ENCODE measurements around the gene TRRAP. TPM values are rescaled to one million over a fixed set of nuclear protein-coding genes. Genes with fewer than 3 reads are reported as not detected.

The TRRAP gene
- total RNA-seq, 1 donor from 2014 or later: 30.9 TPM

DNA sequence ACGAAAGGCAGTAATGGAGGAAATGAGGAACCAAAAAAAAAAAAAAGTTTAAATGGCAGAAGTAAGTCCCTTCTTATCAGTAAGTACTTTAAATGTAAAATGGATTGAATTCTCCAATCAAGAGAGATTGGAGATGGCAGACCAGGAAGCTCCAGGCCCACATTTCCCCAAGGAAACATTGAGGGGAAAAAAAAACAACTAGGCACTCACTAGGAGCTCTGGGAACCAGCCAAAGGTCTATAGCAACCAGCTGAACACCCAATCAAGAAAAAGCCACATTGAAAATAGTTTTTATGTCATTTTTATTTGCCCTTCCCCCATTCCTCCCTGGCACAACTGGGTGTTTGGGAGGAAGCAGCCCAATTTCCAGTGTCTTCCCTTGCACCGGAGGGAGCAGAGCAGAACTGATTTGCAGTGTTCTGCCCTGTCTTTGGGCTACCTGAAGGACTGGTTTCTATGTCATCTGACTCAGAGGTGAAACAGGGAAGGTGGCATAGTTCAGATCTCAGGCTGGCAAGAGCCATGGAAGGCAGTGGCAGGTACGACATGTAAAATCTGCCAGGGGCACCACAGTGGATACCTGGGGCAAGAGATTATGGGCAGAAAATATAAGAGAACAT lies 143.7 kb downstream of the TRRAP start:
- DNase-seq (ENCODE audit: low spot score): no peak

DNA sequence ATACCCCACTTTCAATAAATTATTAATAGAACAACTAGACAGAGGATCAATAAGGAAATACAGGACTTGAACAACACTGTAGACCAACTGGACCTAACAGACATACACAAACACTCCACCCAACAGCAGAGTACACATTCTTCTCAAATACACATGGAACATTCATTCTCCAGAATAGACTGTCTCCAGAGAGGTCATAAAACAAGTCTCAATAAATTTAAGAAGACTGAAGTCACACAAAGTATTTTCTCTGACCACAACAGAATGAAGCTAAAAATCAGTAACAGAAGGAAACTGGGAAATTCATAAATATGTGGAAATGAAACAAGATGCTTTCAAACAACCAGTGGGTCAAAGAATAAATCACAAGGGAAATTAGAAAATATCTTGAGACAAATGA lies 145.7 kb downstream of the TRRAP start:
- DNase-seq (ENCODE audit: low spot score): no peak

- DNase-seq (ENCODE audit: low spot score): no peak
Measured at GRCh38 chr7:99027241-99027640, 148.9 kb downstream of the TRRAP start.

GRCh38 chr7:99027841-99028240 lies 149.5 kb downstream of the TRRAP start:
- peak; percentile 86 for DNase-seq (ENCODE audit: low spot score)

DNA sequence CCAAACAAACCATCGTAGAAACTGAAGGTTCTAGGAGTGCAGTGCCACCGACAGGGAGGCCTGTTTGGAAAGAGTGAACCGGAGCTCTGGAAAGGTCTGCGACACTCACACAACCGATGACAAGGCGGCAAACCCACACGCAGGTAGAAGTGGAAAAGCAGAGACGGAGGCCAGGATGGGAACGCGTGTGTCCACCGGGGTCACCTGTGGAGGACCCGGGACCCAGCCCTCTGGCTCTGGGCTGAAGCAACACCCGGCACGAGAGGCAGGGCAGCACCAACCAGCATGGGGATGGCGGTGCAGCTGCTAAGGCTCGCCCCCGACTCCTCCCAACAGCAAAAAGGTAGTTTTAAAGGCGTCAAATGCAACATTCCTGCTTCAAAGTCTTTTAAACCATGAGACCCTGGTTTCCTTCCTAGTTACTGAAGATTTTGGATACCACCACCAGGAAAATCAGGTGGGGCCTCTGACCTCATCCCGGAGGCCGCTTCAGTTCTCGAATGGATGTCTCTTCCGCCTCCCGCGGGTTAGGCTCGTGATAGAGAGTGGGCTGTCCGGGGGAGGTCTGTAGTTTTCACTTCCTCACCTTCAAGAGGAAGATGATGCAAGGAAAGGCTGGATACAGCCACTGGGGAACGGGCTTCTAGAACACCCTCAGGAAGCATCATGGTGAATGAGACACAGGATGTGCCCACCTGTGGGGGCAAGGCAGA lies 150.1 kb downstream of the TRRAP start:
- DNase-seq (ENCODE audit: low spot score): peak; percentile 65

DNA sequence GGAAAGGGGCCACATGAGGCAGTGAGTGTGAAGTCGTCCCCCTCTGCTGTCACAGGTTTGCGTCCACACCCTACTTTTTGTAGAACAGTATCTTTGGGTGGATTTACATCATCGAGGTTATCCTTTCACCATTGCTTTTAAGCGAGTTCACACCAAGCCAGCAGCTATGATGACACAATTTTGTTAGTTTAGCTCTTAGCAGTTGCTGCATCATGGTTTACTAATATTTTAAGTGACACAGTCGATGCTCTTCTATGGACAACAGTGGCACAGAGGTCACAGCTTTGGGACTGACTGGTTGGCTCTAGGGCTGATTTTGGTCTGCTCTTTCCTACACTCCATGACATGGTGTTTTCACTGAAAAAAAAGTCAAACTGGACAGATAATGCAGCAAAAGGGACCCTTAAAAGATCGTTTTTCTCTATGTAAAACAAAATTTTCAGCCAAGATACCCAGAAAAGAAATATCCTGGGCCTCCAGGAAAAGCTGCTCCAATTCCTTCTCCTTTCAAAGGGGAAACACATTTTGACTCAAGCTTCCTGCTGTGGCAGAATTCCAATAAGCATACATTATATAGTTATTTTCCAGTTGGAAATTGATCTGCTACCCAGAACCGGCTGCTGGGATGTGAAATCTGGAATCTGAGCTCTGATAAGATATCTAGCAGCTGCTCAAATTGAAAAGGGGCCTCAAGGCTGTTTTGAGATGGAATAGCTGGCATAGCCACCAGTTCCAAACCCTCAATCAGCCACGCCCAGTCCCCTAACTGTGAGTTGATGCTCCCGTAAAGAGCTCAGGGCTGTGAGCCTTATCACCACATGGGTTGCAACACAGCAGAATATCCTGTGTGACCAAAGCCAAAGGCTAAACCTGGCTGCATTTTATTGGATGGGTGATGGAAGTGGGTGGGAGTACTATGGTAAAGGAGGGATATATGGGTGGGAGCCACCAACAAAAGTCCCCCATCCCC lies 151.4 kb downstream of the TRRAP start:
- DNase-seq (ENCODE audit: low spot score): no peak

DNA sequence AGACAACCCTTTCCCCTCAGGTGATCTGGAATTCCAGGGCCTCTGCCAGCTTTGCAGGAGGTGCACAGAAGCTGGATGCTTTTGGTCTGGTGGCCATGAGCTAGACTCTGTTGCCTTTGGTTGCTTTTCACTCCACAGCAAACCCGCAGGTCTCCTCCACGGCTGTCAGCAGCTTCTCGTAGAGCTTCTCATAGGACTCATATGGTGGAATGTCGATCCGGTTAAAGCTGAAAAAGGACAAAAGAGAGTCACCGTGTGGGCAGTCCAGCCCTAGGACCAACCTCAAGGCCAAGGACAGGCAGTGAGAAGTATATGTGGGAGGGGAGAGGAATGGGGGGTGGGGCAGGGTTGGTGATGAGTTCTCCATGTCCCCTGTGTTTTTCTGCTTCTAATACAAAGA lies 152.1 kb downstream of the TRRAP start:
- peak; percentile 41 for DNase-seq (ENCODE audit: low spot score)

GRCh38 chr7:99030951-99031350 lies 152.6 kb downstream of the TRRAP start:
- DNase-seq (ENCODE audit: low spot score): no peak

DNA sequence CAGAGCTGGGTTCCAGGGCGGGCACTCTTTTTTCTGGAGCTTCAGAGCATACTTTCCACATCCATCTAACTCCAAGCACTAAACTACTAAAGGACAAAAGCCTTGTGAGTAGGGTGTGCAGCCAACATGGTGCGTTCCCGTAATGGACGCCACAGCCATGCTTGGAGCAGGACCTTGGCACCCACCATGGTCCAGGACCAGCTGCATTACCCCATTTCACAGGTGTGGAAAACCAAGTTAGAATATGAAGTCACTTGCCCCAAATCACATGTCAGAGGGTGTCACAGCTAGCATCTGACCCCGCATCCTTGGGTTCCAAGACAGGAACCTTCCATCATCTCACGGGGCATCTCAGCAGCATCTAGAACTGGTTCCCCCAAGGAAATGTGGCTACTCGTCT lies 153.2 kb downstream of the TRRAP start:
- peak; percentile 75 for DNase-seq (ENCODE audit: low spot score)

DNA sequence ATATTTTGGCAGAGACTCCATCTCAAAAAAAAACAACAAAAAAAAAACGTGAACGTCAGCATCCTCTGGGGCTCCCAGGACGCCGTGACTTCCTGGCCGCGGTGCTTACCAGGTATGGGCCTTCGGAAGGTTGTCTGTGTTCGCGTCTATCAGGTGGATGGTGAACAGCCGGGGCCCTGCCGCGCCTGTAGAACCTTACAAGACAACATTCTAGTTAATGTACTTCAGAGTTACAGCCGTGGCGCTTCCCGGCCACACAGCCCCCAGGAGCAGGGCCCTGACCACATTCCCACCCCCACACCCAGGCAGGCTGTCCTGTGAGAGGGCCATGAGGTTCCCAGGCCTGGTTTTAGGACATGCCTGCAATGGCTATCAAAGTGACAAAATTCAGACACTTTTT lies 154.6 kb downstream of the TRRAP start:
- no peak for DNase-seq (ENCODE audit: low spot score)

- peak; percentile 51 for DNase-seq (ENCODE audit: low spot score)
Measured at GRCh38 chr7:99033765-99034164, 155.4 kb downstream of the TRRAP start.

DNA sequence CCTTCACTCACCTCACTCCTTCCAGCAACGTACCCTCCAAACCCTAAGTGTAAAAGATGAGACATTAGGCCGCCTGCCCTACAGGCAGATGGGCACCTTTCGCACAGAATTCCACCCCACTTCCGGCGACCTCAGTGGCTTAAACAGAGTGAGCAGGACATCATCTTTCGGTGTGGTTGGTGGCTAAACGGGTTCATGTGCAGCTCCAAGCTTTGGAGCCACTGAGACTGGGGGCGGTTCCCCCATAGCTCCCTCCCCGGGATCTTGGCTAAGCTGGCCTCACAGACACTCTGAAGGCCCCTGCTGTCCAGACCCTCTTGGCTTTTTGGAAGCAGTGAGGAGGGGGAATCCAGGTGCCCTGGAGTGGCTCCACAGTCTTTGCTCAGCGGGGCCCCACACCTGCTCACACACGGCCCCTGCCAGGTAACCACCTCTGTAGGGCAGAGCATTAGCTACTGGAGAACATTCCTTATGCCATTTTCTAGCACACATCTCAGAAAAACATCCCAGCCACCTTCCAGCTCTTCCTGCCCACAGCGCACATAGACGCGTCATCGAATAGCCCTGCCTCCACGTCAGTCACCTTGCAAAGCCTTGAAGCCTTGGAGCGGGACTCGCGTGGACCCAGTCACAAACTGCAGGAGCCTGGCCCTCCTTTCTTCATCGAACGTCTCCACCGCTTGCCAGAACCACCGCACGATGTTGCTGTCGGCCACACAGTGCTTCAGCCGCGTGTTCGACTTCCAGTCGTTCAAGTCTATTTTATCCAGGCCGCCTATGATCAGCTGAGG lies 156.8 kb downstream of the TRRAP start:
- DNase-seq (ENCODE audit: low spot score): peak; percentile 39

DNA sequence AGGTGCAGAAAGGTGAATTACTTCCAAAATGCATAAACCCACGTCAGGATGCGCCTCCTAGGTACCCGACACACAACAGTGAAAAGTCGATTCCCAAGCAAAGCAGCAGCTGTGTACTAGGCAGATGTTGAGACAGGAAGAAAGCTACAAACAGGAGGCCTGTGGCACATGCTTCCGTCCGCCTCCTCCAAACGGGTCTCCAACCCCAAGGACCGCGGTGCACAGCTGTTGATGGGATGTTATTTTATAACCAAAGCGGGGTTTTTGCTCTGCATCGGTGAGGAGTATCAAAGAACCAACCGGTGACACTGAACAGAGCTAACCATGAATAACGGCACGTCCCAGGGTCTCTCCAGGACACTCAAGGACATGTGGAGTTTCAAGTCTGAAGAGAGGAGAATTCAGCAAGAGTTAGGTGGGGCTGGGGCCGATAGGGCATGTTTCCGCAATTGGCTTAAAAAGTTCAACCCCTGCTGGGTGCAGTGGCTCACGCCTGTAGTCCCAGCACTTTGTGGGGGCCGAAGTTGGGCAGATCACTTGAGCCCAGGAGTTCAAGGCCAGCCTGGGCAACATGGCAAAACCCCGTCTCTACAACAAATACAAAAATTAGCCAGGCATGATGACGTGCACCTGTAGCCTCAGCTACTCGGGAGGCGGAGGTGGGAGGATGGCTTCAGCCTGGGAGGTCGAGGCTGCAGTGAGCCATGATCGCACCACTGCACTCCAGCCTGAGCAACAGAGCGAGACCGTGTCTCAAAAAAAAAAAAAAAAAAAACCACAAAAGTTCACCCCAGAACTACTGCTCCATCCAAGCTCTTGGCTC lies 157.6 kb downstream of the TRRAP start:
- DNase-seq (ENCODE audit: low spot score): no peak

DNA sequence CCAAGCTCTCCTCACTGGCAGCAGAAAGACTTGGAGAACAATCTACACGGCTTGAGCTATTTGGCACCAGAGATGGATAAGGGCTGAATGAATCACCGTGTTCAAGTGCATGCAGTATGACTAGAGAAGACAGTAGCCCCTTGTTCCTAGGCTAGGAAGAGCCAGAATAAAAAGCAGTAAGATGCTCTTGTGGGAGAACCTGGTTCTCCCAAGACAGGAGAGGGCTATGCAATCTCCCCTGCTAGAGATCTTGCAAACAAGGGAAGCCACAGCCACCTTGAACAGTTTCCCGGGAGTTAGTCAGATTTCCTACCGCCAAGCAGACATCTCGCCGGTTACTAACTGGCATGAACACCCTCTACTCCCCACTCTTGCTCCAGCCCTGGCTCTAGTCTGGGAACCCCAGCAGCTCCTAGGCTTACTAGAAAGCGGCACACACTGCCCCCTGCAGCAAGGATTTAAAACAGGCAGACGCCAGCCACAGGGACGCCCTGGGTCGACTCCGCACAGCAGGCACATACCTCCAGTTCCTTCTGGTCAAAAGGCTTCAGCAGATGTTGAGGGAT lies 158.3 kb downstream of the TRRAP start:
- no peak for DNase-seq (ENCODE audit: low spot score)

GRCh38 chr7:99037327-99037940 lies 159.1 kb downstream of the TRRAP start:
- DNase-seq (ENCODE audit: low spot score): no peak

DNA sequence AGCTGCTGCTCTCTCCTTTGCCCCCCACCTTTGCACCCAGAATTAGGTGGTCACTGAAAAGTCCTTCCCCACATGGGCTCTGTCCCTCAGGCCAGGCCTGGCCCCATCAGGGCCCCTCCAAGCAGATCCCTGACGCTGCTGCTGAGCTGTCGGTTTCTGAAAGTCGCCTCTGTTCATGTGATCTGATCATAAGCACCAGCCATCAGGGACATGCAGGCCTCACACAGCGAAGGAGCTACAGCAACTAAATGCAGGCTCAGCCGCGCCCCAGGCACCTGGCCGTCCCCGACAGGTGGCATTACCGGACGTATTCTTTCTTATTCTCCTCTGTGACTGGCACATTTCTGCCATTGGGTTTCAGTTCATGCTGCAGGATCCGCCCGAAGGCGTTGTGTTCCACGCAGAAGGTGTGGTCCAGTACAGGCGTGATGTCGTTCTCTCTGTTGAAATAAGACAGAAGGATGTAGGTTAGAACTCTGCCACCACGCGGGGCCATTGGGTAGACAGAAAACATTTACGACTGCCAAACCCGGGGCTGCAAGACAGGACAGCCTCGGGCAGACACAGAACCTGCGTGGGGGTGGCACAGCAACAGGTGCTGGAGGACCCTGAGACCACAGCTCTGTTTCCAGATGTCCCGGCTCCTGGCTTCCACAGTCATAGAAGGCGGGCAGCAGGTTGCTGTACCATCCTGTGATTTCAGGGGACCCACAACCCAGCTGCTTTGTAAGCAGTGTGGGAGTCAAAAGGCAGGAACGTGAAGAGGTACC lies 159.9 kb downstream of the TRRAP start:
- no peak for DNase-seq (ENCODE audit: low spot score)

DNA sequence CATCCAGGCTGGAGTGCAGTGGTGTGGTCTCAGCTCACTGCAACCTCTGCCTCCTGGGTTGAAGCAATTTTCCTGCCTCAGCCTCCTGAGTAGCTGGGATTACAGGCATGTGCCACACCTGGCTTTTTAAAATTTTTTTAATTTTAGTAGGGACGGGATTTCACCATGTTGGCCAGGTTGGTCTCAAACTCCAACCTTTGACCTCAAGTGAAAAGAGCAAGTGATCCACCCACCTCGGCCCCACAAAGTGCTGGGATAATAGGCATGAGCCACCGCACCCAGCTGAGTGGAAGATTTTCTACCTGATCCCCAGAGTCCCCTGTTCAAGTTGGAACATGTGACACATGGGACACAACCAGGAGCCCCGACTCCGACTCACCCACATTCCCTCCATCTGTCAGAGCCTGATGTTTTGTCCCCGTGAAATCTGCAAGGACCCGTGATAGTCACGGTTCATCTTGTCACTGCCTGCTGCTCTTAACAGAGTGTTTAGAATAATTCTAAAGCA lies 161.1 kb downstream of the TRRAP start:
- DNase-seq (ENCODE audit: low spot score): no peak

Measured in mesenteric fat pad (tissue), 1 donor.